Ectodermal cell (in vitro differentiated cells): Measurements from ENCODE around the gene KRTDAP.
"Not testable (repeated sequence)": the region's sequence is repeated elsewhere in the genome, so short reads cannot be mapped to it uniquely, and the experiment has no call there.

Experiments used
- H3K27ac ChIP-seq: 2 replicates; pipeline ENCODE4 v1.7.0; 2013; ENCODE audit warnings: mild to moderate bottlenecking, low read depth, low read length; ENCODE audit not compliant: insufficient read depth, poor library complexity, severe bottlenecking
- H3K27me3 ChIP-seq: 2 replicates; pipeline ENCODE4 v1.7.0; 2013; ENCODE audit warnings: mild to moderate bottlenecking, low read length; ENCODE audit not compliant: insufficient read depth, control insufficient read depth, poor library complexity, severe bottlenecking
- H3K36me3 ChIP-seq: one replicate; pipeline ENCODE4 v1.7.0; 2013; ENCODE audit warnings: low read length; ENCODE audit not compliant: control insufficient read depth, insufficient read depth
- H3K4me1 ChIP-seq: one replicate; pipeline ENCODE4 v1.7.0; 2013; ENCODE audit warnings: low read length; ENCODE audit not compliant: control insufficient read depth, insufficient read depth
- H3K4me3 ChIP-seq: 2 replicates; pipeline ENCODE4 v1.7.0; 2013; ENCODE audit warnings: low read depth, low read length, control low read depth; ENCODE audit not compliant: insufficient read depth
- H3K9me3 ChIP-seq: 2 replicates; pipeline ENCODE4 v1.7.0; 2013; ENCODE audit warnings: mild to moderate bottlenecking, low read length, moderate library complexity; ENCODE audit not compliant: control insufficient read depth
- WGBS, 2 experiments: methylation state at CpG; one replicate each; pipeline ENCODE4 v1.1.7; 2013; ENCODE audit warnings: missing lambda C conversion rate in 2 of 2; 5-methylcytosine and 5-hydroxymethylcytosine counted together

Gene KRTDAP

DNA sequence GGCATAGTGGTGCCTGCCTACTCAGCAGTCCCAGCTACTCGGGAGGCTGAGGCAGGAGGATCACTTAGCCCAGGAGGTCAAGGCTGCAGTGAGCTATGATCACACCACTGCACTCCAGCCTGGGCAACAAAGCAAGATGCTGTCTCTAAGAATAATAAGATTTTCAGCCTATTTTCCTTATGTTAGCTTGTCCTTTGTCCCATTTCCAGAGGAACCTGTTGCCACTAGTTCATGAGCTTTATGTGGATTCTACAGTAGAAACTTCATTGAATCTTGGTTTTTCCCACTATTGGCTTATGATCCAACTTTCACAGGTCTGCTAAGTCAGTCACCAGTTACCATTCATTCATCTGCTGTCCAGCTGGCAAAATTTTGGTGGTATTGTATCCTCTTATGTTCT lies 24.0 kb downstream of the KRTDAP start:
- no peak overlapping the region for H3K4me3 ChIP-seq
- H3K9me3 ChIP-seq: no peaks in the 10 kb centered on the region
- 95 to 98% methylated on average over 1 of the region's 1 CpG for WGBS, 2 experiments
- H3K36me3 ChIP-seq: no peaks in the 10 kb centered on the region
- no peak overlapping the region for H3K27ac ChIP-seq
- H3K4me1 ChIP-seq: no peaks in the 10 kb centered on the region
- no peaks in the 10 kb centered on the region for H3K27me3 ChIP-seq

DNA sequence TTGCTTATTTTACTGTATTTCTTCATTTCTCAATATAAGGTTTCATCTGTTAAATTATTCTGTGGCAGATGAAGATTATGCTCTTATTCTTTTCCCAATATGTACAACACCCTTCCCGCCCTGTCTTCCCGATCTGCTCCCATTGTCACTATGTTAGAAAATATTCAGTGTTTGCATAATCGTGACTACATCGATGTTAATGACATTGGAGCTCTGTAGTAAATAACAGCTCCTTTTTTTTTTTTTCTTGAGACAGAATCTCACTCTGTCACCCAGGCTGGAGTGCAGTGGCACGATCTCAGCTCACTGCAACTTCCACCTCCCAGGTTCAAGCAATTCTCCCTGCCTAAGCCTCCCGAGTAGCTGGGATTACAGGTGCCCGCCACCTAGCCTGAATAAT lies 27.3 kb downstream of the KRTDAP start:
- H3K36me3 ChIP-seq, H3K27me3 ChIP-seq, H3K27ac ChIP-seq, H3K4me3 ChIP-seq, H3K4me1 ChIP-seq, H3K9me3 ChIP-seq: not testable (repeated sequence)
- WGBS, 2 experiments: 88 to 92% methylated on average over 7 of the region's 7 CpGs

DNA sequence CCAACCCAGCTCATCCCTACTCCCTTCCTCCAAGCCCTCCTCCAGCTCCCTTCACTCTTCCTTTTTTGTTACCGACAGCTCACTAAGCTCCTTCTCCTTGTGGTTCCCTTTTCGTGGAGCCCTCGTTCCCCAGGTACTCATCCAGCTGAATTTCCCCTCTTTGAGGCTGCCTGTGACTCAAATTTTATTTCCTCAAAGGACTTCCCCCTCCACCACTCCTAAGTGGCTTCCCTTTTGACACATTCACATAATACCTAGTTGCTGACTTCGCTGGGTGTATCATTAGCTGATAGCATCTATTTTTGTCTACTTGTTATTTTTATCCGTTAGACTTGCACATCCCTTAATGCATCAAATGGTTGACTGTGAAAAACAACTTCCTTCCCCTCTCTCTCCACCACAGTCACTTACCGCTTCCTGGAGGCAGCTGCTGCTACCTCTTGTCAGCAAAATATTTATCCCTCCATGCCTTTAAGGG lies 27.7 kb downstream of the KRTDAP start:
- H3K27ac ChIP-seq: no peak overlapping the region
- 70 to 74% methylated on average over 6 of the region's 6 CpGs for WGBS, 2 experiments

DNA sequence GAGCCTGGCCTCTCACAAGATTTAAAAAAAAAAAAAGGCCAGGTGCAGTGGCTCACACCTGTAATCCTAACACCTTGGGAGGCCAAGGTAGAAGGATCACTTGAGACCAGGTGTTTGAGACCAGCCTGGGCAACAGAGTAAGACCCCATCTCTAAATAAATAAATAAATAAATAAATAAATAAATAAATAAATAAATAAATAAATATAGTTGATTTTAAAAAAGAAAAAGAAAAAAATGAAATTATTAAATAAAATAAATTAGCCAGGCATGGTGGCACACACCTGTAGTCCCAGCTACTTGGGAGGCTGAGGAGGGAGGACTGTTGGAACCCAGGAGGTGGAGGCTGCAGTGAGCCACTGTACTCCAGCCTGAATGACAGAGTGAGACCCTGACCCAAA lies 28.5 kb downstream of the KRTDAP start:
- not testable (repeated sequence) for H3K9me3 ChIP-seq, H3K27ac ChIP-seq, H3K4me3 ChIP-seq, H3K36me3 ChIP-seq, H3K27me3 ChIP-seq, H3K4me1 ChIP-seq

More for the DNA sequence above, 27.7 kb downstream of the KRTDAP start:
- Histone ChIP-seq H3K4me3 (no peak overlapping the region), H3K4me1 (no peaks in the 10 kb centered on the region), H3K36me3 (no peaks in the 10 kb centered on the region), H3K27me3 (no peaks in the 10 kb centered on the region), H3K9me3 (no peaks in the 10 kb centered on the region)

DNA sequence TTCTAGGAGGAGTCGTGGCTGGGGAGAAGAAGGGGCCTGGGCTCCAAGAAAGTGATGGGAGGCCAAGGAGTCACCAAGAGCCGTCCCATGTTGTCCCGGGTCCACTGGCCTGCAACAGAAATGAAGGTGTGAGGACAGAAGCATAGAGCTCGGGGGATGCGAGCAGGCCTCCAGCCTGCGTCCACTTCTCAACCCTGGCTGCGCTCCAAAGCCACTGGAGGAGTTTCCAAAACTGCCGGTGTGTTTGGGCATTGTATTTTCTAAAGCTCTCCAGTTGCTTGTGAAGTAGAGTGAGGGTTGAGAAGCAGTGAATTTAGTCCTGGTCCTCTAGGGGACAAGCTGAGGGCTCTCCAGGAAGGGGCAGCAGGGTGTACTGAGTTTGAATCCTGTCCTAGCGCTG lies 29.2 kb downstream of the KRTDAP start:
- no peaks in the 10 kb centered on the region for H3K36me3 ChIP-seq
- no peaks in the 10 kb centered on the region for H3K27me3 ChIP-seq
- H3K27ac ChIP-seq: no peak overlapping the region
- H3K4me1 ChIP-seq: no peaks in the 10 kb centered on the region
- H3K4me3 ChIP-seq: no peak overlapping the region
- no peaks in the 10 kb centered on the region for H3K9me3 ChIP-seq
- WGBS, 2 experiments: 95 to 96% methylated on average over 9 of the region's 9 CpGs

DNA sequence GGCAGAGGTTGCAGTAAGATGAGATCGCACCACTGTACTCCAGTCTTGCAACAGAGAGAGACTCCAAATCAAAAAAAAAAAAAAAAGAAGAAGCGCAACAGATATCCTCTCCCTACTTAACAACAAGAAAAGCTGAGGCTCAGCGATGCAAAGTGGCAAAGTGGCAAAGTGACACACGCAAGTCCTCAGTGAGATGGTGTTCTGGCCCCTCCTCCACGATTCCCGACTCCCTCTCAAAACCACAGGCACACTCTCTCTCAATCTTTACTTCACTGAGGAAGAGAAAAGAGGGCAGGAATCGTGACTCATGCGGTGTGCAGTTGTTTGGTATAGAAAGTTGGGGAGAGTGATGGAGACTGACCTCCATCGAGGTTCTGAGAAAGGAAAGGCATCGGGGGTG lies 29.7 kb downstream of the KRTDAP start:
- no peaks in the 10 kb centered on the region for H3K9me3 ChIP-seq
- no peaks in the 10 kb centered on the region for H3K27me3 ChIP-seq
- no peak overlapping the region for H3K27ac ChIP-seq
- 92% methylated on average over 9 to 10 of the region's 10 CpGs for WGBS, 2 experiments
- no peak overlapping the region for H3K4me3 ChIP-seq
- no peaks in the 10 kb centered on the region for H3K4me1 ChIP-seq
- H3K36me3 ChIP-seq: no peaks in the 10 kb centered on the region

DNA sequence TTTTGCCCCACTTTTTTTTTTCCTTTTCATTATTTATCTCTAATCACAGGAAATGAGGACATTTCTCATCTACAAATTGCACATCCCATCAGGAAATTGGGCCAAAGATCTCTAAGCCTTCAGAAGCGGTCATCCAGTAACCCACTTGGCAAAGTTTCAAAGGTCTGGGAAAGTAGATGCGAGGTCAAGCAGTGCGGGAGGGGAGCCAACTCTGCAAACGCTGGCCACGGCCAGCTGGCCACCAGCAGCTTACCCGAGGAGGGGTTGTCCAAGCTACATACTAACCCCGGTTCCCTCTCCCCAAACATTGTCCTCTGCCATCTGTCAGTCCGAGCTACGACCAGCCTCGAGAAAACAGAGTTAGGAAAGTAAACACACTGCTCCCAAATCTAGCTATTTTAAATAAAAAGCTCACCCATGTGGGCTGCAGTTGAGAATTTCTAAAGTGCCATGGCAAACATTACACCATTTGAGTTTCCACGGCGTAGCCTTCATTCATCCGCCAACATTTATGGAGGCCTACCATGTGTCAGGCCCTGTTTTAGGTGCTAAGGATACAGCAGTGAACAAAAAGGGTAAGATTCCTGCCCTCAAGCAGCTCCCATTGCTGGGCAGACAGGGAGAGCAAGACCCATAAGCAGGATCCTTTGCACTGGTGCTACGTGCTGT lies 30.7 kb downstream of the KRTDAP start:
- Histone ChIP-seq H3K4me1 (no peaks in the 10 kb centered on the region), H3K36me3 (no peaks in the 10 kb centered on the region), H3K27me3 (no peaks in the 10 kb centered on the region), H3K9me3 (no peaks in the 10 kb centered on the region), H3K4me3 (no peak overlapping the region), H3K27ac (no peak overlapping the region)
- WGBS, 2 experiments: 85 to 87% methylated on average over 14 of the region's 14 CpGs

DNA sequence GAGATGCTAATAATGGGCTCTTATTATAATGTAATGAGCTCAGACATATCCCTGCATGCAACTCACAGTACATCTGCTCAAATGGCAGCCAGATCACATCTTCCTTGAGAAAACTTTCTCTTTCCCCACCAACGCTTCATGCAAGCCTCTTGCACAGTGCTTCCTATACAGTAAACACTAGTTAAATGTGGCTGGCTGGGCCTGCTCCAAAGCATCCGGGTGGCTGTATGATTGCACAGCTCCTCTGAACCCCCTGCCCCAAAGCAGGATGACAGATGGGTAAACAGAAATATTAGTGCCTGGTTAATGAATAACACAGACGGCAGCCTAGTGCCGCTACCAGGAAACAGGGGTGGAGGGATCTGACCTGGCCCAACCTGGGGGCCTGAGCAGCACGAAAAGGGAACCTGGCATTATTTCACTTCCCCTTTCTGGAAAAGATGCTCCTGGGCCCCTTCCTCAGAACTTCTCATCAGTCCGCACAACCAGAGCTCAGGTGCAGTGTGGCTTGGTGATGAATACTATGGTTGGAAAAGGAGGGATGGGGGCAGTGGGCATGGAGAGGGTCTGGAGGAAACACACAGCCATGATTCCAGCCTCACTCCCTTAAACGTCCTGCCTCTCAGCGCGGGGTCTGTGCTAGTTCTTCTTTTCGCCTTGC lies 31.4 kb downstream of the KRTDAP start:
- H3K27ac ChIP-seq: no peak overlapping the region

DNA sequence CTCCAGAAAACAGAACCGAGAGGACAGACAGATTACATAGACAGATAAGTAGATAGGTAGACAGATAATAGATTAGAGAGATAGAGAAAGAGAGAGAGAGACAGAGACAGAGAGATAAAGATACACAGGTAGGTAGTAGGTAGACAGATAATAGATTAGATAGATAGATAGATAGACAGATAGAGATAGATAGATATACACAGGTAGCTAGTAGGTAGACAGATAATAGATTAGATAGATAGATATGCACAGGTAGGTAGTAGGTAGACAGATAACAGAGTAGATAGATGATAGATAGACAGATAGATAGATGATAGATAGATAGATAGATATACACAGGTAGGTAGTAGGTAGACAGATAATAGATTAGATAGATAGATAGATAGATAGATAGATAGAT lies 32.1 kb downstream of the KRTDAP start:
- Histone ChIP-seq H3K4me3 (no peak overlapping the region), H3K27ac (no peak overlapping the region), H3K27me3 (no peaks in the 10 kb centered on the region), H3K4me1 (no peaks in the 10 kb centered on the region), H3K36me3 (no peaks in the 10 kb centered on the region), H3K9me3 (no peaks in the 10 kb centered on the region)
- WGBS, 2 experiments: 88 to 98% methylated on average over 1 of the region's 1 CpG

More for the DNA sequence above, 31.4 kb downstream of the KRTDAP start:
- H3K4me1 ChIP-seq: no peaks in the 10 kb centered on the region
- no peaks in the 10 kb centered on the region for H3K9me3 ChIP-seq
- no peak overlapping the region for H3K4me3 ChIP-seq
- 85 to 86% methylated on average over 9 to 10 of the region's 10 CpGs for WGBS, 2 experiments
- no peaks in the 10 kb centered on the region for H3K36me3 ChIP-seq
- H3K27me3 ChIP-seq: no peaks in the 10 kb centered on the region

DNA sequence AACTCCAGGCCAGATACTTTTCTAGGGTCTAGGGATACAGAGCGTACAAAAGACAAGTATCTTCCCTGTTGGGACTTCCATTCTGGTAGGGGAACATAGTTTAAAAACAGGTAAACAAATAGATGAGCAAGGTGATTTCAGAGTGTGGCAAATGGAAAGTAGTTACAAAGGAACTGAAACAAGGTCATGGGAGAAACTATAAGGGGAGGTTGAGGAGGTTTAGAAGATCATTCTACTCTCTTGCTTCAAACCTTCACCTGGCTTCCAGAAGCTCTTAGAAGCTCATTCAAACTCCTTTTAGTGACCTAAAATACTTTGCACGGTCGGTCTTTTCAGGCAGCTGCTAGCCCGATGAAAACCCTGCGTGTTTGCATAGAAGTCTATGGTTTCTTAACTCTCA lies 33.1 kb downstream of the KRTDAP start:
- WGBS, 2 experiments: 94 to 96% methylated on average over 5 of the region's 5 CpGs
- Histone ChIP-seq H3K27me3 (no peaks in the 10 kb centered on the region), H3K27ac (no peak overlapping the region), H3K4me1 (no peaks in the 10 kb centered on the region), H3K36me3 (no peaks in the 10 kb centered on the region), H3K4me3 (no peak overlapping the region), H3K9me3 (no peaks in the 10 kb centered on the region)
